T47D (cell line): ENCODE results near the gene PRKCD.

Experiments
- DNase-seq, 2 experiments: peaks; one replicate each; pipeline versions ENCODE4 v3.0.0 to v3.0.0-alpha.2; 2011 to 2012; ENCODE audit warnings: low read depth in 1 of 2, low spot score in 1 of 2
- JUND ChIP-seq: IDR thresholded peaks from 2 replicates; pipeline ENCODE4 v1.6.1; 2012; ENCODE audit warnings: low read depth
- in situ Hi-C: cut with HindIII; loops from 2 replicates; pipeline ENCODE4 v1.10.0; 2016; ENCODE audit warnings: low sequenced_read_pairs, low pct_unique_long_range_greater_than_20kb

PRKCD gene

GRCh38 chr3:53171827-53172505, 11.0 kb downstream of the PRKCD start:
- TF ChIP-seq JUND: no peak
- no peak for DNase-seq
- in situ Hi-C loops: no loop called here

- no peak for DNase-seq
- in situ Hi-C loops: no loop called here
- no peak for TF ChIP-seq JUND
Measured at GRCh38 chr3:53173107-53173506, 12.1 kb downstream of the PRKCD start.

- no peak for DNase-seq
- in situ Hi-C loops: no loop called here
- no peak for TF ChIP-seq JUND
Measured at GRCh38 chr3:53174346-53175250, 13.6 kb downstream of the PRKCD start.

- no peak for DNase-seq
- in situ Hi-C loops: no loop called here
Measured at GRCh38 chr3:53175613-53176540, 14.9 kb downstream of the PRKCD start.

GRCh38 chr3:53178246-53178645, 17.2 kb downstream of the PRKCD start:
- no peak for DNase-seq
- TF ChIP-seq JUND: no peak

More at GRCh38 chr3:53175613-53176540, 14.9 kb downstream of the PRKCD start:
- TF ChIP-seq JUND: no peak

GRCh38 chr3:53179580-53179979, 18.6 kb downstream of the PRKCD start:
- in situ Hi-C loops: no loop called here
- no peak for TF ChIP-seq JUND
- DNase-seq: no peak

More at GRCh38 chr3:53178246-53178645, 17.2 kb downstream of the PRKCD start:
- in situ Hi-C loops: no loop called here

- in situ Hi-C loops: no loop called here
Measured at GRCh38 chr3:53180305-53181023, 19.5 kb downstream of the PRKCD start.

GRCh38 chr3:53181024-53181371, 20.0 kb downstream of the PRKCD start:
- no peak for TF ChIP-seq JUND
- DNase-seq: no peak
- in situ Hi-C loops: no loop called here

More at GRCh38 chr3:53180305-53181023, 19.5 kb downstream of the PRKCD start:
- TF ChIP-seq JUND: no peak
- DNase-seq: no peak

GRCh38 chr3:53181528-53181927, 20.5 kb downstream of the PRKCD start:
- TF ChIP-seq JUND: no peak
- in situ Hi-C loops: no loop called here
- no peak for DNase-seq

- no peak for TF ChIP-seq JUND
- in situ Hi-C loops: no loop called here
- no peak for DNase-seq
Measured at GRCh38 chr3:53182764-53183355, 21.9 kb downstream of the PRKCD start.

- in situ Hi-C loops: no loop called here
- no peak for DNase-seq
- TF ChIP-seq JUND: no peak
Measured at GRCh38 chr3:53183514-53183913, 22.5 kb downstream of the PRKCD start.

- DNase-seq: no peak
- in situ Hi-C loops: no loop called here
- TF ChIP-seq JUND: no peak
Measured at GRCh38 chr3:53184701-53185100, 23.7 kb downstream of the PRKCD start.
